H1 (cell line): ENCODE measurements around the gene FOXC1. TPM values are rescaled to one million over a fixed set of nuclear protein-coding genes. Genes with fewer than 3 reads are reported as not detected.

Source experiments
- GABPA ChIP-seq: IDR thresholded peaks from 2 replicates; pipeline ENCODE4 v1.6.1; 2011; ENCODE audit warnings: mild to moderate bottlenecking, low read length, moderate library complexity, borderline replicate concordance; ENCODE audit not compliant: insufficient read depth
- NANOG ChIP-seq: IDR thresholded peaks from 2 replicates; pipeline ENCODE4 v1.6.1; 2011; ENCODE audit warnings: low read length, low read depth, mild to moderate bottlenecking, inconsistent platforms; ENCODE audit not compliant: insufficient read depth, poor library complexity, severe bottlenecking
- NRF1 ChIP-seq: IDR thresholded peaks from 2 replicates; pipeline ENCODE4 v1.6.1; 2011; ENCODE audit warnings: mild to moderate bottlenecking, low read depth, low read length, improper control_type of control experiment
- POLR2AphosphoS5 ChIP-seq: IDR thresholded peaks from 2 replicates; pipeline ENCODE4 v1.6.1; 2011; ENCODE audit warnings: low read depth, low read length
- SP1 ChIP-seq: IDR thresholded peaks from 2 replicates; pipeline ENCODE4 v1.6.1; 2011; ENCODE audit warnings: low read depth, low read length
- SRF ChIP-seq: IDR thresholded peaks from 2 replicates; pipeline ENCODE4 v1.6.1; 2011; ENCODE audit warnings: mild to moderate bottlenecking, low read depth, low read length, moderate library complexity
- TEAD4 ChIP-seq: IDR thresholded peaks from 2 replicates; pipeline ENCODE4 v1.6.1; 2012; ENCODE audit warnings: low read depth, low read length, inconsistent platforms, mixed read lengths
- ZNF274 ChIP-seq: IDR thresholded peaks from 2 replicates; pipeline ENCODE4 v1.7.0; 2012; ENCODE audit warnings: low read length, borderline replicate concordance; ENCODE audit errors: extremely low read depth
- polyA plus RNA-seq, 7 experiments: library from polyadenylated mRNA; depleted of rRNA in 3 of 7; stranded (reverse) in 5 of 7; unstranded in 2 of 7; fragments of >200 nt in 5 of 7; fragments of 200-250 nt in 2 of 7; gene quantifications; 1 replicate in 5 of 7; 2 replicates in 1 of 7; 4 replicates in 1 of 7; pipeline versions ENCODE4 v1.2.1 to v1.2.3, GENCODE V29; 2011 to 2013; ENCODE audit warnings: missing spikeins in 2 of 7, mixed read lengths in 2 of 7
- total RNA-seq: library from RNA; stranded (reverse); fragmentation: NEBNext Ultra II Directional; extraction: Animal tissue kit (Norgen Biotek cat#: 25700); gene quantifications from 2 replicates; pipeline ENCODE4 v1.2.1, GENCODE V29; 2021

Gene FOXC1
- total and polyA plus RNA-seq, 2 of the 8 experiments (the other 6 are each of a cell fraction or from before 2014, with no cell fraction given), result 0.22 TPM; not detected in 1

DNA sequence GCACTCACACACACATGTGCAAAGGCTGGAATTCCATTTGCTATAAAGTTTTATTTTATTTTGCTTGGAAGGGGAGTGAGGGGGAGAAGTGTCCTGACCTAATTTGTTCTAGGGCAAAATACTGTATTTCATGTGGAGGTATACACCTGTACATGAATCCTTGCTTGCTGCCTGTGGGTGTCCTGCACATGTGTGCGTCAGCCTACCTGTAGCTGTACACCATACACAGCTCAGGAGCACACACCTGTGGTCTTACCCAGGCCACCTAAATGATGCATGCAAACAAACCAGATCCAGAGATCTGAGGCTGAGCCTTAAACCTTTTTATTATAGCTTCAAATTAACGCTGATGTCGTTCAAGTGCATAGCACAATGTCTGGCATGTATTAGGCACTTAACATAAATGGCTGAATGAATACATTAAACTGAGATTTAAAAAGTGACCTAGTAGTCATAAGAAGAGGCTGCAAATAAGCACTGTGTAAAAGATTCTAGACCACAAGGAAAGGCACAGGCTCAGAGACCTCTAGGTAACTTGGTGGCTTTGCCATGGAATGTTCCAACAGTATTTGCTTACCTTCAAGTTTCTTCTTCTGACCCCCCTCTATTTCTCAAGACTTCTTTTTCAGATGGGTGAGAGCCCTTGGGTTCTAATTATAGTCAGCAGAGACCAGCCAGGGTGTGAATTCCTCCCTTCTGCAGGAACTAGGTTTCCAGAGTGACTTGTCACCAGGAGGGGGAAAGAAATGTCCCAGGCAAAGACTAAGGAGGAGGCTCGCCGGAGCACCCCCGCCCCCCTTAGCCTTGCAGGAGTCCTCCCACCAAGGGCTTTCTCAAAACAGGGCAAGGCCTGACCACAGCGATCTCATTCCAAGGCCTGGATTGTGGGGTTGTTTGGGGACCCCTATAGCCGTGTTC is 13.4 kb downstream of the FOXC1 start (continued):
- TF ChIP-seq NANOG (no peak), SP1 (no peak), NRF1 (no peak), POLR2AphosphoS5 (no peak), SRF (no peak), ZNF274 (no peak), TEAD4 (no peak), GABPA (no peak)
